GM23248 (cell line): ENCODE measurements around the gene MAPK6.

Experiments
- EZH2 ChIP-seq: fragments of 200-600 bp; sonication (generic); IDR thresholded peaks from 2 replicates; pipeline ENCODE4 v1.6.1; 2018; ENCODE audit warnings: antibody characterized with exemption, mild to moderate bottlenecking; ENCODE audit not compliant: insufficient read depth, poor library complexity, severe bottlenecking
- EZH2phosphoT487 ChIP-seq: fragments of 200-600 bp; sonication (generic); IDR thresholded peaks from 2 replicates; pipeline ENCODE4 v1.6.1; 2018; ENCODE audit warnings: antibody characterized with exemption, moderate library complexity, mild to moderate bottlenecking, low read depth; ENCODE audit not compliant: insufficient read depth

- TF ChIP-seq EZH2 (no peak), EZH2phosphoT487 (no peak)
Measured at GRCh38 chr15:52080706-52081392, 61.8 kb downstream of the MAPK6 start.
